Activated CD4-positive, alpha-beta T cell treated with anti-CD3 and anti-CD28 coated beads, Interleukin-2, amount 50 U/mL, for 48 hours (primary cell): ENCODE measurements around the gene DEFB116.
"Not testable (repeated sequence)": the region's sequence is repeated elsewhere in the genome, so short reads cannot be mapped to it uniquely, and the experiment has no call there.

ENCODE experiments used
- DNase-seq, 2 experiments: peaks; one replicate each; pipeline ENCODE4 v3.0.0-alpha.2; 2020

DEFB116 gene

DNA sequence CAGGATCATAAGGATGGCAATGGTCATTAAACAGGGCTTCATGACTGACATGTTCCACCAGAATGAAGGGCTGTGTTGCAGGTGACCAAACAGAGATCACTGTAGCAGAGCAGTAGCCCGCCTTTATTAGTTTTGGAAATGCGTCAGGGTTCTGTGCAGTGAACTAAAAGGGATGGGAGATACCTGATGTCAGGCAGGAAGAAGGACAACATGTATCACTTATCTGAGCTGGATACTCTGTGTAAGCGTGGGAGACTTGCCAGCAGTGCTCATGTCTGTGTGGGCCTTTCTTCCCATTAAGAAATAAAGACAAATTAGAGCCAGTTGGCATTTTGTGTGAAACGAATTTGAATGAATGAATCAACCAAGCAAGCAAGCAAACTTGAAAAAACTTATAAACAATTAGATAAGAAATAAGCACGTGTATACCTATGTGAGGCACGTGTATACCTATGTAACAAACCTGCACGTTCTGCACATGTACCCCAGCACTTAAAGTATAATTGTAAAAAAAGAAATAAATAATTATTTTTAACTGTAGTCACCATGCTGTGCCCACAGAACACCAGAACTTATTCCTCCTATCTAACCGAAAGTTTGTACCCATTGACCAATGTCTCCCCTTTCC, at the start of gene DEFB116:
DEFB116 (minus strand) TSS at position 51 of the 628 bp plus-strand sequence; CDS start at position 51, 0 bp downstream.
- no peak for DNase-seq

DNA sequence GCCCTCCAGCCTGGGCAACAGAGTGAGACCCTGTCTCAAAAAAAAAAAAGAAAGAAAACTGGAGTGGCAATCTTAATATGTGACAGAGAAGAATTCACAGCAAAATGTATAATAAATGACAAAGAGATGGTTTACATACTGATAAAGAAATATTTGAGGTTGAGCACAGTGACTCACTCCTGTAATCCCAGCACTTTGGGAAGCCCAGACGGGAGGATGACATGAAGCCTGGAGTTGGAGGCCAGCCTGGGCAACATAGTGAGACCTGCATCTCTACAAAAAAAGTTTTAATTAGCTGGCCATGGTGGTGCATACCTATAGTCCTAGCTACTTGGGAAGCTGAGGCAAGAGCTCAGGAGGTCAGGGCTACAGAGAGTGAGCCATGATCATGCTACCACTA, 47.6 kb upstream of the DEFB116 start:
- DNase-seq = no peak

GRCh38 chr20:31341470-31341869, 33.1 kb upstream of the DEFB116 start:
- DNase-seq = no peak

- no peak for DNase-seq
Observed at GRCh38 chr20:31330893-31331292, 22.5 kb upstream of the DEFB116 start.

GRCh38 chr20:31322504-31322903, 14.1 kb upstream of the DEFB116 start:
- no peak for DNase-seq

- not testable (repeated sequence) for DNase-seq
Observed at GRCh38 chr20:31284964-31285363, 23.4 kb downstream of the DEFB116 start.

GRCh38 chr20:31278178-31278577, 30.2 kb downstream of the DEFB116 start:
- DNase-seq = no peak

DNA sequence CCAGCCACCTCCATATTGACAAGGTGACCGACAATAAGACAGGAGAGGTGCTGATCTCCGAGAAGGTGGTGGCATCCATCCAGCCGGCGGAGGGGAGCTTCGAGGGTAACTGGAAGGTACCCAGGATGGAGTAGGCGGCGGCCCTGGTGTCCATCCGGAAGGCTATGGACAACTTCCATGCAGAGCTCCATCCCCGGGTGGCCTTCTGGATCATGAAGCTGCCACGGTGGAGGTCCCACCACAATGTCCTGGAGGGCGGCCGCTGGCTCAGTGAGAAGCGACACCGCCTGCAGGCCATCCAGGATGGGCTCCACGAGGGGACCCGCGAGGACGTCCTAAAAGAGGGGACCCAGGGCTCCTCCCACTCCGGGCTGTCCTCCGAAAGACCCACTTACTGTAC, 33.9 kb downstream of the DEFB116 start:
- DNase-seq = no peak

- DNase-seq = no peak
Observed at GRCh38 chr20:31260326-31260932, 48.0 kb downstream of the DEFB116 start.

DNA sequence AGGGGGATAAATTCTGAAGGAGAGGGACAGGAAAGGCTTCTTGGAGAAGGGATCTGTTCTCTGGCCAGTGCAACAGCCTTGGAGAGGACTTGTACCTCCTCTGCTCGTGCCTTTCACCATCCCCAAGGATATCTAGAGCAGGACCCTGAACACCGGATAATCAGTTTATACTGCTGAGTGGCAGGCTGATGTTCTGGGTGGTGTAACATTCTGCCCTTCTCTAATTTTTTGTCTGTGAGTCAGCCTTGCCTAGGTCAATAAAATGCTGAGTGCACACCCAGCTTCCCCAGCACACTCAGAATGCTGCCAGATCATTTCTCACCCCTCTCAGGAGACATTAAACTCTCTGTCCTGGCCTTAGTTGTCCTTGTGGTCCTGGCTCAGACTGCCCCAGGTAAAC, 51.0 kb downstream of the DEFB116 start, which contains the start of gene DEFB115:
DEFB115 (plus strand) TSS at position 301 of the 400 bp plus-strand sequence; CDS start at position 301, 0 bp downstream.
- no peak for DNase-seq

DNA sequence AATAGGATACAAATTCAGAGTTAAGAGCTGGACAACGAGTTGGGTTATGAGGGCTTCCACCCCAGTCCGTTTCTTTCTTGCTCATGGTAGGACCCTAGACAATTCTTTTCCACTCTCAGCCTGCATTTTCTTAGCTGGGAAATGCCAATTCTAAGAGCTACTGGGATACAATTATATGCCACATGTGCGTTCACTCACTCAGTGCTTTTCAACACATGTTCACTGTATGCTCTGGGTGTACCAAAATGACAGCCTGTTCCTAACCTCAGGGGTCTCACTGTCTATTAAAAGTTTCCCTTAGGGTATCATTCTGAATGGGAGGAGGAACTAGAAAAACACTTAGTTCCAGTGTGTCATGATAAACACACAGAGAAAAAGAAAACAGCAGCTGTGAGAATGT, 51.4 kb downstream of the DEFB116 start:
- no peak for DNase-seq
